RWPE1 (cell line): Measurements from ENCODE around the gene TCERG1L.
"Not testable (repeated sequence)": the region's sequence is repeated elsewhere in the genome, so short reads cannot be mapped to it uniquely, and the experiment has no call there.

Source experiments
- CTCF ChIA-PET: fragments of 350-600 bp; sonication (Branson Sonifier 250); formaldehyde crosslinking; extraction: SDS; loops from one replicate; lab custom pipeline; 2021; lab: Yijun Ruan, JAX
- POLR2A ChIA-PET: fragments of 400-600 bp; formaldehyde crosslinking; extraction: SDS; loops from one replicate; lab custom pipeline; 2020; ENCODE audit warnings: antibody characterized with exemption; ENCODE audit not compliant: low non-redundant PET; lab: Yijun Ruan, JAX
- DNase-seq: peaks from one replicate; pipeline ENCODE4 v3.0.0; 2012; ENCODE audit warnings: low spot score
- H3K27ac ChIP-seq: fragments of 450-650 bp; 2 replicates; pipeline ENCODE4 v1.5.1; 2017
- TF ChIP-seq, protein P1 (sequence below): fragments of 450-650 bp; conservative IDR thresholded peaks from 2 replicates; pipeline ENCODE4 v1.5.1; 2017; ENCODE audit warnings: low read depth, mild to moderate bottlenecking

Gene TCERG1L

DNA sequence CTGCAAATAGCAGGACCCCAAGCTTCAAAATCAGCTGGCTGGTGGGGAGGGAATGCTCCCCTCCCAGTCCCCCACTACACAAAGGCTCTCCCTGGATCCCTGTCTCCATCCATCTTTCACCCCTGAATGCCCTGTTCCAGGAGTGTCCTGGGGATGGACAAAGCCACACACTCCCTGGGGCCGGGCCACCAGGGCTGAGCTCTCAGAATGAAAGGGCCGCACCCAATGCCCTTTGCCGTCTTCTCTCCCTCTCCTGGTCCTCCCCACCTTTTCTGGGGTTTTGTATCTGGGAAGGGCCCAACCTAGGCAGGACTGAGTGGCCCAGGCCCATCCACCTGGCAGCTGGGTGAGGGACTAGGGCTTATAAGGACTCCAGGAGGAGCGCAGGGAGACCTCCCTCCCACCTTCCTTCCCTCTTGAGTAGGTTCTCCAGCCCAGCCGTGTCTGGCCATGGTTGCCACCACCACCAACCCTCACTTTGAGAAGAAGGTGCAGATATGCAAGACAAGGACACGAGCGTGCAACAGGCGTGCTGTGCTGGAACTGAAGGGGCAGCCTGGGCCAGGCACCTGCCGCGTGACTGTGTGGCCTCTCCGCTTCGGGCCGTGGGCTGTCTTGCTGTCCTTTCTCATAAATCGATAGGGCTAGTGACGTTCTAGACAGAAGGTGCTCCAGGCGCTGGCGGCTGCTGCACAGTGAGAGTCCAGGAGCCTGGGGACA lies 157.1 kb downstream of the TCERG1L start:
- POLR2A ChIA-PET, result no interaction called here
- CTCF ChIA-PET, result no interaction called here
- no peak overlapping the region for H3K27ac ChIP-seq
- TF ChIP-seq, protein P1, sequence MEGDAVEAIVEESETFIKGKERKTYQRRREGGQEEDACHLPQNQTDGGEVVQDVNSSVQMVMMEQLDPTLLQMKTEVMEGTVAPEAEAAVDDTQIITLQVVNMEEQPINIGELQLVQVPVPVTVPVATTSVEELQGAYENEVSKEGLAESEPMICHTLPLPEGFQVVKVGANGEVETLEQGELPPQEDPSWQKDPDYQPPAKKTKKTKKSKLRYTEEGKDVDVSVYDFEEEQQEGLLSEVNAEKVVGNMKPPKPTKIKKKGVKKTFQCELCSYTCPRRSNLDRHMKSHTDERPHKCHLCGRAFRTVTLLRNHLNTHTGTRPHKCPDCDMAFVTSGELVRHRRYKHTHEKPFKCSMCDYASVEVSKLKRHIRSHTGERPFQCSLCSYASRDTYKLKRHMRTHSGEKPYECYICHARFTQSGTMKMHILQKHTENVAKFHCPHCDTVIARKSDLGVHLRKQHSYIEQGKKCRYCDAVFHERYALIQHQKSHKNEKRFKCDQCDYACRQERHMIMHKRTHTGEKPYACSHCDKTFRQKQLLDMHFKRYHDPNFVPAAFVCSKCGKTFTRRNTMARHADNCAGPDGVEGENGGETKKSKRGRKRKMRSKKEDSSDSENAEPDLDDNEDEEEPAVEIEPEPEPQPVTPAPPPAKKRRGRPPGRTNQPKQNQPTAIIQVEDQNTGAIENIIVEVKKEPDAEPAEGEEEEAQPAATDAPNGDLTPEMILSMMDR, result no peak
- DNase-seq, result no peak

DNA sequence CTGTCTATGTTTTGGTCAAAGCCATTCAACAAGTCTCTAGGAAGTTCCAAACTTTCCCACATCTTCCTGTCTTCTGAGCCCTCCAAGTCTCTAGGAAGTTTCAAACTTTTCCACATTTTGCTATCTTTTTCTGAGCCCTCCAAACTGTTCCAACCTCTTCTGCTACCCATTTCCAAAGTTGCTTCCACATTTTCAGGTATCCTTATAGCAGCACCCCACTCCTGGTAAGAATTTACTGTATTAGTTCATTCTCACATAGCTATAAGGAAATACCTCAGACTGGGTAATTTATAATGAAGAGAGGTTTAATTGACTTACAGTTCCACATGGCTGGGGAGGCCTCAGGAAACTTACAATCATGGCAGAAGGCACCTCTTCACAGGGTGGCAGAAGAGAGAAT lies 159.1 kb downstream of the TCERG1L start:
- DNase-seq, POLR2A ChIA-PET, CTCF ChIA-PET, H3K27ac ChIP-seq: not testable (repeated sequence)

DNA sequence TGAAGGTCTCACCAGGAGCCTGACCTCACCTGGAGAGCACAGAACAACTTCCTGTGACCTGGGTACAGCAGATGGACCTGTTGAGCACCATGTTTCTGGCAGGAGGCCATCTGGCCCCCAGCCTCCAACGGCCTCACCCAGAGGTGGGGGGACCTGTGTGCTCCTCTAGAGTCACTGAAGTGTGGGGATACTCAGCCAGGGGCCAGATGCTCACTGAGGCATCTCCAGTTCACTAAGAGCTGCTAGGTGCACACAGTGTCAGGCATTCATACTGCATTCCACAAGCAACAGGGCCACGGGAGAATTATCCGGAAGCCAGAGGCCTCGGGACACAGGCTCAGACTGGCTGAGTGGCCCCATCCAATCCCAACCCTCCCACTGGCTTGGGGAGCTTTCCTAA lies 161.4 kb downstream of the TCERG1L start:
- TF ChIP-seq, protein P1, result no peak
- no peak overlapping the region for H3K27ac ChIP-seq
- POLR2A ChIA-PET, result no interaction called here
- no peak for DNase-seq
- CTCF ChIA-PET, result interaction anchor here (0.6 kb wide), 1 partner anchor 70 kb away, joined by 3 read pairs; no protein-coding TSS in a partner anchor

DNA sequence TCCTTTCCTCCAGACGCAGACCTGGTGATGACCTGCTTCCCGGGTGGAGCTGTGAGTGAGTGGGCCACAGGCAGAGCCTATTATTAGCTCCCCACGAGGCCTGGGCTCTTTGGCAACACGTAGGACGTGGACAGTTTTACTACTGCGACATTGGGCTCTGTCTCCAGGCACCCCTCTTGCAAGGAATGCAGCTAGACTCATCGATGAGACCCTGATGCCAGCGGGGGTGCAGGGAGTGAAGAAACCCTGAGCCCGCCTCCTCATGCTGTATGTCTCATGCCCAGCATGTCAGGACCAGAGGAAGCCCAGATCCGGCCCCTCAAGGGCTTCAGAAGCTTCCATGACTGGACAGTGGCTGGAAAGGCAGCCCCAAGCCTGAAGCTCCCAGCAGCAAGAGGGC lies 161.9 kb downstream of the TCERG1L start:
- H3K27ac ChIP-seq, result no peak overlapping the region
- ChIA-PET CTCF (no interaction called here), POLR2A (no interaction called here)
- TF ChIP-seq, protein P1, result no peak
- no peak for DNase-seq

DNA sequence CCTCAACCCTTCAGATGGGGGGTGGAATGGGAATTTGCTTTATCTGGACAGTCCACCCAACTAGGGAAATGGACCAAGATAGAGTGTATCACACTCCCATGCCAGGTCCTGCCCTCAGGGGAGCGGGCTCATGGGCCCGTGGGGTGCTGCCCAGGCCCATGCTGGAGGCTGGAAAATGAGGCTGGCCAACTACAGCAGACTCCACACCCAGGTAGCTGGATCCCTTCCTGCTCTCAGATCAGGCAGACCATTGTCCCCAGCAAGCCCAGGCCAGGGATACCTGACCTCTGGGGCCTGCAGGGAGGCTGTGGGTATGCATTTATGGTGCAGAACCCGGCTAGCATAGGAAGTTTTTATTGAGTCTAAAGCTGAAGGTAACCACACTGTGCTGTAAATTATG lies 162.4 kb downstream of the TCERG1L start:
- ChIA-PET CTCF (no interaction called here), POLR2A (no interaction called here)
- TF ChIP-seq, protein P1, result no peak
- no peak for DNase-seq
- H3K27ac ChIP-seq, result no peak overlapping the region

DNA sequence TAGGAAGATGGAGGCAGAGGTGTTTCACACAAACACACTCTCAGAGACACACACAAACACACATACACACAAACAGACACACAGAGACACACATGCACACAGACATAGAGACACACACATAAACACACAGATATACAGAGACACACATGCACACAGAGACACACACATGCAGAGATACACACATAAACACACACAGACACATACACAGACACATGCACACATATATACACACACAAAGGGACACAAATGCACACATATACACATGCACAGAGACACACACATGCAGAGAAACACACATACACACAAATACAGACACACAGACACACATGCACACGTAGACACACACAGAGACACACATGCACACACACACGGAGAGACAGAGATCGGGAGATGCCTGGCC lies 163.3 kb downstream of the TCERG1L start:
- CTCF ChIA-PET, result no interaction called here
- POLR2A ChIA-PET, result no interaction called here
- H3K27ac ChIP-seq, result no peak overlapping the region
- DNase-seq, result no peak
- TF ChIP-seq, protein P1, result no peak

DNA sequence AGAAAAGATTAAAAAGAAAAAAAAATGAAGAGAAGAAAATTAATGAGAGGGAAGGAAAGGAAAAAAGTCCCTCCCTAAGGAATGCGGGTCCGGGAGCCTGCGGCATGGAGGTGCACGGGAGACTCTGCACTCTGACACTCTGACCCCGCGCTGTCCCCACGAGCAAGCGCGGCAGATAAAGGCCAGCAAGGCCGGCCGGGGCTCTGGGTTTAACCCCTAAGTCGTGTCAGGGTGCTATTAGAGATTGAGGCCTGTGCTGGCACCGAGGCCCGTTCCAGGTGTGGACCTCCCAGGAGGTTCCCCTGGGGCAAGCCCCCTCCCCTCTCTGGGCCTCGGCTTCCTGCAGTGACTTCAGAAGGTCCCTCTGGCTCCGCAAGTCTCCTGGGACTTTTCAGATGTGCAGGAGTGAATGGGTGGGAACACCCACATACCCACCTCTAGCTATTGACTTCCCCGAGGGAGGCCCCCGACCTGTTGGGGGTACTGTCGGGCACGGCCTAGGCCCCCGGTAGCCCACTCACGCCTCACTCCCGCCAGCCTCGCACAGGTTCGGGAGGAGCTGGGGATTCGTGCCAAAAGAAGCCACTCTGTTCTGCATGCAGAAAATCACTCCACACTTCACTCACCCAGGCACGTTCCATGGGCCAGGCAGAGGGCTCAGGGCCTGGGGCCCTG lies 164.1 kb downstream of the TCERG1L start:
- ChIA-PET CTCF (no interaction called here), POLR2A (no interaction called here)
- TF ChIP-seq, protein P1, result no peak
- no peak for DNase-seq
- no peak overlapping the region for H3K27ac ChIP-seq
